ENCODE results near the gene RFC3. TPM values are rescaled to one million over a fixed set of nuclear protein-coding genes. Genes with fewer than 3 reads are reported as not detected.

RFC3 gene
- polyA plus RNA-seq, 1 of the 3 experiments (the other 2 are of a cell fraction), result 15.8 TPM

DNA sequence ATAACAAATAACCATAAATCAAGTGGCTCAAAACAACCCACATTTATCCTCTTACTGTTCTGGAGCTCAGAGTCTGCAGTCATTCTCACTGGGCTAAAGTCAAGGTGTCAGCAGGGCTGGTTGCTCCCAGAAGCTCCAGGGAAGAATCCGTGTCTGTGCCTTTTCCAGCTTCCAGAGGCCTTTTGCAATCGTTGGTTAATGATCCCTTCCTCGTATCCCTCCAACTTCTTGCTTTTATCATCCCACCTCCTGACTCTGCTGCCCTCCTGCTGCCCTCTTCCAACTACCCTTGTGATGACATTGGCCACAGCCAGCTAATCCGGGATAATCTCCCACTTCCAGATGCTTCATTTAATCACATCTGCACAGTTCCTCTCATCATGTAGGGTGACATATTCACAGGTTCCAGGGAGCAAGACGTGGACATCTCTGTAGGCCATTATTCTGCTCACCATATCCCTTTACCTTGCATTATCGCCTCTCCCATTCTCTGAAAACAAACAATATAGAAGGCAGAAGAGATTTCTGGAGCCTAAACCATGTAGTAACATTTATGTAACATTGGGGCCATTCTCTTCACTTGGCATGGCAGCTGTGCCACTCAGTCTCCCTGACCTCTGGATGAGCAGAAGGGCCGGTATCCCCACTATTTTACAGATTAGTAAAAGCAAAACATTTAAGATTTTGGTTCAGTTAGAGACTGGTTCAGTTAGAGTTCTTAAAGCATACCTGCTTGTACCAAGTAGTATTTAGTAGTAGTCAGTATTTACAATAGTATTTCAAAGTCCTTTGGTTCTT lies 53.5 kb downstream of the RFC3 start (continued):
- TF ChIP-seq MEF2A (IDR thresholded peaks at IDR 0.05; ENCODE audit: borderline replicate concordance, low read depth) (no peak), USF1 (IDR thresholded peaks at IDR 0.05; ENCODE audit: borderline replicate concordance, low read depth) (no peak), TEAD4 (IDR thresholded peaks at IDR 0.05; ENCODE audit: borderline replicate concordance, insufficient read depth) (no peak)

- WGBS (ENCODE audit: low lambda C conversion rate), result 78% methylated on average over 6 of the region's 6 CpGs
- H3K9ac ChIP-seq, result no peak overlapping the region
- no peaks in the 10 kb centered on the region for H3K27me3 ChIP-seq (ENCODE audit: insufficient read depth)
- H3K9me3 ChIP-seq, result no peaks in the 10 kb centered on the region
- peaks cover 5% of the 10 kb centered on the region for H3F3A ChIP-seq (replicated peaks; ENCODE audit: insufficient read depth)
- no peaks in the 10 kb centered on the region for H3K79me2 ChIP-seq (ENCODE audit: insufficient read depth)
- DNase-seq, result no peak
- no peak overlapping the region for H2AFZ ChIP-seq (ENCODE audit: low read depth)
- H4K20me1 ChIP-seq (ENCODE audit: insufficient read depth), result no peaks in the 10 kb centered on the region
- no peaks in the 10 kb centered on the region for H3K36me3 ChIP-seq (replicated peaks in 1 of 2; ENCODE audit: control insufficient read depth in 1 of 2, insufficient read depth in 2 of 2, low read length in 1 of 2)
- POLR2A ChIA-PET, result no interaction called here
- no peak overlapping the region for H3K27ac ChIP-seq (ENCODE audit: low read depth in 2 of 2, low read length in 1 of 2)
- TF ChIP-seq, protein P1, sequence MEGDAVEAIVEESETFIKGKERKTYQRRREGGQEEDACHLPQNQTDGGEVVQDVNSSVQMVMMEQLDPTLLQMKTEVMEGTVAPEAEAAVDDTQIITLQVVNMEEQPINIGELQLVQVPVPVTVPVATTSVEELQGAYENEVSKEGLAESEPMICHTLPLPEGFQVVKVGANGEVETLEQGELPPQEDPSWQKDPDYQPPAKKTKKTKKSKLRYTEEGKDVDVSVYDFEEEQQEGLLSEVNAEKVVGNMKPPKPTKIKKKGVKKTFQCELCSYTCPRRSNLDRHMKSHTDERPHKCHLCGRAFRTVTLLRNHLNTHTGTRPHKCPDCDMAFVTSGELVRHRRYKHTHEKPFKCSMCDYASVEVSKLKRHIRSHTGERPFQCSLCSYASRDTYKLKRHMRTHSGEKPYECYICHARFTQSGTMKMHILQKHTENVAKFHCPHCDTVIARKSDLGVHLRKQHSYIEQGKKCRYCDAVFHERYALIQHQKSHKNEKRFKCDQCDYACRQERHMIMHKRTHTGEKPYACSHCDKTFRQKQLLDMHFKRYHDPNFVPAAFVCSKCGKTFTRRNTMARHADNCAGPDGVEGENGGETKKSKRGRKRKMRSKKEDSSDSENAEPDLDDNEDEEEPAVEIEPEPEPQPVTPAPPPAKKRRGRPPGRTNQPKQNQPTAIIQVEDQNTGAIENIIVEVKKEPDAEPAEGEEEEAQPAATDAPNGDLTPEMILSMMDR (IDR thresholded peaks at IDR 0.05), result no peak
- TF ChIP-seq POLR2AphosphoS5 (IDR thresholded peaks at IDR 0.05; ENCODE audit: low read depth, low read length), result no peak
- TF ChIP-seq, protein P2, sequence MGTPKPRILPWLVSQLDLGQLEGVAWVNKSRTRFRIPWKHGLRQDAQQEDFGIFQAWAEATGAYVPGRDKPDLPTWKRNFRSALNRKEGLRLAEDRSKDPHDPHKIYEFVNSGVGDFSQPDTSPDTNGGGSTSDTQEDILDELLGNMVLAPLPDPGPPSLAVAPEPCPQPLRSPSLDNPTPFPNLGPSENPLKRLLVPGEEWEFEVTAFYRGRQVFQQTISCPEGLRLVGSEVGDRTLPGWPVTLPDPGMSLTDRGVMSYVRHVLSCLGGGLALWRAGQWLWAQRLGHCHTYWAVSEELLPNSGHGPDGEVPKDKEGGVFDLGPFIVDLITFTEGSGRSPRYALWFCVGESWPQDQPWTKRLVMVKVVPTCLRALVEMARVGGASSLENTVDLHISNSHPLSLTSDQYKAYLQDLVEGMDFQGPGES (IDR thresholded peaks at IDR 0.05; ENCODE audit: low read depth, low read length), result no peak
- no peak for TF ChIP-seq MXI1 (IDR thresholded peaks at IDR 0.05; ENCODE audit: low read depth, low read length)
- no peak for TF ChIP-seq RAD21 (IDR thresholded peaks at IDR 0.05; ENCODE audit: low read length)
- TF ChIP-seq FOXM1 (IDR thresholded peaks at IDR 0.05; ENCODE audit: low read depth), result no peak
- TF ChIP-seq GABPA (IDR thresholded peaks at IDR 0.05; ENCODE audit: low read depth), result no peak
- no peak for TF ChIP-seq ELF1 (IDR thresholded peaks at IDR 0.05)
- TF ChIP-seq EP300 (IDR thresholded peaks at IDR 0.05; ENCODE audit: borderline replicate concordance in 1 of 2, low read depth in 1 of 2, low read length in 1 of 2), result no peak
- TF ChIP-seq, protein P3, sequence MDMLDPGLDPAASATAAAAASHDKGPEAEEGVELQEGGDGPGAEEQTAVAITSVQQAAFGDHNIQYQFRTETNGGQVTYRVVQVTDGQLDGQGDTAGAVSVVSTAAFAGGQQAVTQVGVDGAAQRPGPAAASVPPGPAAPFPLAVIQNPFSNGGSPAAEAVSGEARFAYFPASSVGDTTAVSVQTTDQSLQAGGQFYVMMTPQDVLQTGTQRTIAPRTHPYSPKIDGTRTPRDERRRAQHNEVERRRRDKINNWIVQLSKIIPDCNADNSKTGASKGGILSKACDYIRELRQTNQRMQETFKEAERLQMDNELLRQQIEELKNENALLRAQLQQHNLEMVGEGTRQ (IDR thresholded peaks at IDR 0.05; ENCODE audit: borderline replicate concordance, low read depth, low read length), result no peak
- TF ChIP-seq GATA2 (CRISPR knock-in tag; IDR thresholded peaks at IDR 0.05), result no peak
- TF ChIP-seq, protein P4, sequence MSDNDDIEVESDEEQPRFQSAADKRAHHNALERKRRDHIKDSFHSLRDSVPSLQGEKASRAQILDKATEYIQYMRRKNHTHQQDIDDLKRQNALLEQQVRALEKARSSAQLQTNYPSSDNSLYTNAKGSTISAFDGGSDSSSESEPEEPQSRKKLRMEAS (IDR thresholded peaks at IDR 0.05; ENCODE audit: low read depth), result no peak
- no peak for TF ChIP-seq FOSL2 (IDR thresholded peaks at IDR 0.05; ENCODE audit: borderline replicate concordance, low read depth)
- no peak for TF ChIP-seq USF1 (IDR thresholded peaks at IDR 0.05; ENCODE audit: borderline replicate concordance, low read depth)
- no peak overlapping the region for H3K4me3 ChIP-seq (ENCODE audit: low read depth in 2 of 2, low read length in 1 of 2)
- no peaks in the 10 kb centered on the region for H3K9me2 ChIP-seq
- CTCF ChIA-PET, result no interaction called here
- H3K4me1 ChIP-seq (ENCODE audit: control insufficient read depth in 1 of 2, insufficient read depth in 2 of 2, low read depth in 1 of 2, low read length in 1 of 2), result peaks cover 0 to 3% of the 10 kb centered on the region in 2 experiments; a peak in 2 of 4 replicates
- H3K4me2 ChIP-seq, result no peak overlapping the region
These were observed 54.0 kb downstream of the RFC3 start for GRCh38 chr13:33872005-33872351.

All from SK-N-SH (cell line).